ENCODE measurements around the gene CATSPER1.

DNA sequence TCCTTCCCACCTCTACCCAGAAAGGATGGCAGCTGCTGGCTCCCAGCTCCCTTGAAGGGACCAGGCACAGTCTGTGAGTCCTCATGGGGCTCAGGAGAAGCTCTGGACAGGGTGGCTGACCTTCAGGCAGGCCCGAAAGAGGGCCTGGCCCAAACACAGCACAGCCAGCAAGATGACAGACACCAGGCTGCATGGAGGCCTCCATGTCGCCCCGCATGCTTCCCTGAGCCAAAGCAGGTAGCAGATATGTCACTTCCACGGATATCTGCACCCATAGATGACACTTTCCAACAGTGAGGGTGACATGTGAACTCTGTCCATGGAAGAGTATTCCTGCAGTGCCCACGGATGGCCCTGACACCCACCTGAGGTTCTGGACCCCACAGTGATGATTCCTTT, 42.7 kb downstream of the CATSPER1 start:
- no peak for TF ChIP-seq POLR2A (IDR thresholded peaks at IDR 0.05)
- TF ChIP-seq, protein P1, sequence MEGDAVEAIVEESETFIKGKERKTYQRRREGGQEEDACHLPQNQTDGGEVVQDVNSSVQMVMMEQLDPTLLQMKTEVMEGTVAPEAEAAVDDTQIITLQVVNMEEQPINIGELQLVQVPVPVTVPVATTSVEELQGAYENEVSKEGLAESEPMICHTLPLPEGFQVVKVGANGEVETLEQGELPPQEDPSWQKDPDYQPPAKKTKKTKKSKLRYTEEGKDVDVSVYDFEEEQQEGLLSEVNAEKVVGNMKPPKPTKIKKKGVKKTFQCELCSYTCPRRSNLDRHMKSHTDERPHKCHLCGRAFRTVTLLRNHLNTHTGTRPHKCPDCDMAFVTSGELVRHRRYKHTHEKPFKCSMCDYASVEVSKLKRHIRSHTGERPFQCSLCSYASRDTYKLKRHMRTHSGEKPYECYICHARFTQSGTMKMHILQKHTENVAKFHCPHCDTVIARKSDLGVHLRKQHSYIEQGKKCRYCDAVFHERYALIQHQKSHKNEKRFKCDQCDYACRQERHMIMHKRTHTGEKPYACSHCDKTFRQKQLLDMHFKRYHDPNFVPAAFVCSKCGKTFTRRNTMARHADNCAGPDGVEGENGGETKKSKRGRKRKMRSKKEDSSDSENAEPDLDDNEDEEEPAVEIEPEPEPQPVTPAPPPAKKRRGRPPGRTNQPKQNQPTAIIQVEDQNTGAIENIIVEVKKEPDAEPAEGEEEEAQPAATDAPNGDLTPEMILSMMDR (IDR thresholded peaks at IDR 0.05), result no peak
- no peak for TF ChIP-seq EP300 (IDR thresholded peaks at IDR 0.05)
